ENCODE data around the gene MARK3.

Gene MARK3

GRCh38 chr14:103444837-103445524 lies 59.8 kb downstream of the MARK3 start:
- Histone ChIP-seq H3K4me3 (ENCODE audit: low read depth, low read length) (no peak overlapping the region), H3K36me3 (ENCODE audit: control insufficient read depth, insufficient read depth, low read length) (no peaks in the 10 kb centered on the region), H3K27ac (peak overlapping the region; percentile 67), H3K9me3 (ENCODE audit: control insufficient read depth, low read length) (no peaks in the 10 kb centered on the region), H3K27me3 (ENCODE audit: control insufficient read depth, insufficient read depth, low read length) (no peaks in the 10 kb centered on the region), H3K79me2 (peaks cover 42% of the 10 kb centered on the region), H2AFZ (no peak overlapping the region), H3K4me1 (peaks cover 27% of the 10 kb centered on the region), H3K9ac (no peak overlapping the region), H3K4me2 (ENCODE audit: low read length) (peak overlapping the region; percentile 20)
- TF ChIP-seq, protein P1, sequence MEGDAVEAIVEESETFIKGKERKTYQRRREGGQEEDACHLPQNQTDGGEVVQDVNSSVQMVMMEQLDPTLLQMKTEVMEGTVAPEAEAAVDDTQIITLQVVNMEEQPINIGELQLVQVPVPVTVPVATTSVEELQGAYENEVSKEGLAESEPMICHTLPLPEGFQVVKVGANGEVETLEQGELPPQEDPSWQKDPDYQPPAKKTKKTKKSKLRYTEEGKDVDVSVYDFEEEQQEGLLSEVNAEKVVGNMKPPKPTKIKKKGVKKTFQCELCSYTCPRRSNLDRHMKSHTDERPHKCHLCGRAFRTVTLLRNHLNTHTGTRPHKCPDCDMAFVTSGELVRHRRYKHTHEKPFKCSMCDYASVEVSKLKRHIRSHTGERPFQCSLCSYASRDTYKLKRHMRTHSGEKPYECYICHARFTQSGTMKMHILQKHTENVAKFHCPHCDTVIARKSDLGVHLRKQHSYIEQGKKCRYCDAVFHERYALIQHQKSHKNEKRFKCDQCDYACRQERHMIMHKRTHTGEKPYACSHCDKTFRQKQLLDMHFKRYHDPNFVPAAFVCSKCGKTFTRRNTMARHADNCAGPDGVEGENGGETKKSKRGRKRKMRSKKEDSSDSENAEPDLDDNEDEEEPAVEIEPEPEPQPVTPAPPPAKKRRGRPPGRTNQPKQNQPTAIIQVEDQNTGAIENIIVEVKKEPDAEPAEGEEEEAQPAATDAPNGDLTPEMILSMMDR (IDR thresholded peaks at IDR 0.05), result no peak

- H3K27ac ChIP-seq, result peak overlapping the region; percentile 67
- peaks cover 27% of the 10 kb centered on the region for H3K4me1 ChIP-seq
- H3K36me3 ChIP-seq (ENCODE audit: control insufficient read depth, insufficient read depth, low read length), result no peaks in the 10 kb centered on the region
- TF ChIP-seq, protein P1 (IDR thresholded peaks at IDR 0.05), result no peak
- no peaks in the 10 kb centered on the region for H3K9me3 ChIP-seq (ENCODE audit: control insufficient read depth, low read length)
- no peak overlapping the region for H3K9ac ChIP-seq
- peaks cover 42% of the 10 kb centered on the region for H3K79me2 ChIP-seq
- no peaks in the 10 kb centered on the region for H3K27me3 ChIP-seq (ENCODE audit: control insufficient read depth, insufficient read depth, low read length)
- no peak overlapping the region for H3K4me3 ChIP-seq (ENCODE audit: low read depth, low read length)
- peak overlapping the region; percentile 40 for H3K4me2 ChIP-seq (ENCODE audit: low read length)
- no peak overlapping the region for H2AFZ ChIP-seq
These were observed 60.6 kb downstream of the MARK3 start for GRCh38 chr14:103445806-103446205.

DNA sequence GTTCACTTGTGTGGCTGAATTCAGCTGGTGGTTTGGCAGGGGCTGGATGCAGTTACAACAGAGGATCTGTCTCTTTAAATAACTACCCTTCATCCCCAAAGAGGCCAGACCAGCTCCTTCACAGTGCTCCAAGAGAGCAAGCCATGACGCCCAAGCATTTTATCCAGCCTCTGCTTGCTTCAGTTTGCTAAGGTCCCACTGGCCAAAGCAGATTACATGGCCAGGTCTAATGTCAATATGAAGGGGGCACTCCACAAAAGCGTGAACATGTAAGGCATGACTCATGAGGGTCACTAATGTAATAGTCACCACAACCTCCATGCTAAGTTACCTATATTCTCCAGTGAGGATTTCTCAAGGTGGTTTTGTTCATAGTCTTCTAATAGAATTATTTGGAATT lies 62.9 kb downstream of the MARK3 start:
- TF ChIP-seq, protein P1 (IDR thresholded peaks at IDR 0.05), result no peak
- Histone ChIP-seq H3K36me3 (ENCODE audit: control insufficient read depth, insufficient read depth, low read length) (no peaks in the 10 kb centered on the region), H3K4me2 (ENCODE audit: low read length) (no peak overlapping the region), H3K9me3 (ENCODE audit: control insufficient read depth, low read length) (no peaks in the 10 kb centered on the region), H2AFZ (no peak overlapping the region), H3K4me1 (peaks cover 27% of the 10 kb centered on the region), H3K27ac (peak overlapping the region; percentile 67), H3K4me3 (ENCODE audit: low read depth, low read length) (no peak overlapping the region), H3K27me3 (ENCODE audit: control insufficient read depth, insufficient read depth, low read length) (no peaks in the 10 kb centered on the region), H3K9ac (no peak overlapping the region), H3K79me2 (peaks cover 40% of the 10 kb centered on the region)

DNA sequence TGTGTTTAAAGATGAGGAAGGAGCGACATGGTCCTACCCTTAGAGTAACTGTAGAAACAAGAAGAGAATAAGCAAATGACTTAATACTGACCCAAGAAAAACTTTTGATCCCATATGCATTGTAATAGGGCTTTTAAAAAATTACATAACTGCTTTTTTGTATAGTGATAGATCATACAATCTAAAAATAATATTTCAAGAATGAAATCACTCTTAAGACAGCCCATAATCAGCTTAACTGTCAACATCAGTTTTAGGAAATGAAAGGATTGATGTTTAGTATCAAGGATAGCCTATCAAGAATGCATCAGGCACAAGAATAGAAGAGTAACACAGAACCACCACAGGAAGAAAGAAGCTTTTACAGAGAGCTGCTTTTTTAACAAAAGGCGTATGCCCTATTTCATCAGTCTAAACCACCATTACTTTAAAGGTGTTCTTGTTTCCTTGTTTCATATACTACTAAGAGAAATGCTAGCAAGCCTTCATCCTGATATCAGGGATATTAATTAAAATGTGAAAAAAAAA lies 64.5 kb downstream of the MARK3 start:
- TF ChIP-seq, protein P1 (IDR thresholded peaks at IDR 0.05), result no peak

GRCh38 chr14:103450416-103450815 lies 65.2 kb downstream of the MARK3 start:
- Histone ChIP-seq H2AFZ (no peak overlapping the region), H3K36me3 (ENCODE audit: control insufficient read depth, insufficient read depth, low read length) (no peaks in the 10 kb centered on the region), H3K27me3 (ENCODE audit: control insufficient read depth, insufficient read depth, low read length) (no peaks in the 10 kb centered on the region), H3K4me3 (ENCODE audit: low read depth, low read length) (no peak overlapping the region), H3K9ac (no peak overlapping the region), H3K4me1 (peaks cover 38% of the 10 kb centered on the region), H3K9me3 (ENCODE audit: control insufficient read depth, low read length) (no peaks in the 10 kb centered on the region), H3K4me2 (ENCODE audit: low read length) (no peak overlapping the region), H3K27ac (no peak overlapping the region), H3K79me2 (peaks cover 29% of the 10 kb centered on the region)
- TF ChIP-seq, protein P1 (IDR thresholded peaks at IDR 0.05), result no peak

More for the DNA sequence above, 64.5 kb downstream of the MARK3 start:
- no peaks in the 10 kb centered on the region for H3K36me3 ChIP-seq (ENCODE audit: control insufficient read depth, insufficient read depth, low read length)
- no peak overlapping the region for H3K4me2 ChIP-seq (ENCODE audit: low read length)
- H3K9me3 ChIP-seq (ENCODE audit: control insufficient read depth, low read length), result no peaks in the 10 kb centered on the region
- H3K4me3 ChIP-seq (ENCODE audit: low read depth, low read length), result no peak overlapping the region
- peaks cover 38% of the 10 kb centered on the region for H3K4me1 ChIP-seq
- no peak overlapping the region for H3K9ac ChIP-seq
- H3K27ac ChIP-seq, result no peak overlapping the region
- H3K79me2 ChIP-seq, result peaks cover 32% of the 10 kb centered on the region
- no peaks in the 10 kb centered on the region for H3K27me3 ChIP-seq (ENCODE audit: control insufficient read depth, insufficient read depth, low read length)
- no peak overlapping the region for H2AFZ ChIP-seq

Data from parathyroid adenoma (tissue), 2 donors.